Caco-2 (cell line): ENCODE data around the gene ARHGAP15. TPM values are rescaled to one million over a fixed set of nuclear protein-coding genes. Genes with fewer than 3 reads are reported as not detected.

Experiments
- BruUV-seq: library from RNA; stranded (reverse); fragments of 400-500 nt; replicated peaks from 2 replicates; lab custom pipeline; 2021; lab: Mats Ljungman, UMichigan
- CTCF ChIA-PET: fragments of 300-600 bp; sonication (Branson Sonifier 250); formaldehyde crosslinking; loops from one replicate; lab custom pipeline; 2022; ENCODE audit warnings: antibody characterized with exemption; lab: Charles Lee
- POLR2A ChIA-PET: fragments of 300-600 bp; sonication (Branson Sonifier 250); formaldehyde crosslinking; loops from one replicate; lab custom pipeline; 2022; ENCODE audit warnings: antibody characterized with exemption; lab: Charles Lee
- DNase-seq, 2 experiments: peaks; one replicate each; pipeline versions ENCODE4 v3.0.0 to v3.0.0-alpha.2; 2020 to 2022
- H3K27me3 ChIP-seq: replicated peaks from 2 replicates; pipeline ENCODE4 v1.6.0; 2011; ENCODE audit warnings: low read length; ENCODE audit not compliant: control insufficient read depth, insufficient read depth
- H3K36me3 ChIP-seq: 2 replicates; pipeline ENCODE4 v1.5.1; 2011; ENCODE audit warnings: low read length; ENCODE audit not compliant: control insufficient read depth, insufficient read depth
- H3K4me1 ChIP-seq: fragments of 250-450 bp; sonication (Bioruptor Pico); 2 replicates; pipeline ENCODE4 v1.5.1; 2020; ENCODE audit warnings: mild to moderate bottlenecking
- H3K4me3 ChIP-seq: 2 replicates; pipeline ENCODE4 v1.5.1; 2011; ENCODE audit warnings: low read depth, mild to moderate bottlenecking, control low read depth, low read length
- H3K9me3 ChIP-seq: fragments of 250-450 bp; sonication (Bioruptor Pico); 2 replicates; pipeline ENCODE4 v1.5.1; 2020; ENCODE audit warnings: mild to moderate bottlenecking, moderate library complexity
- H3K27ac Mint-ChIP-seq: one replicate; pipeline ENCODE4 v1.8.0; 2022; ENCODE audit warnings: mixed read lengths; ENCODE audit not compliant: unreplicated experiment
- H3K27me3 Mint-ChIP-seq: one replicate; pipeline ENCODE4 v1.8.0; 2022; ENCODE audit warnings: mixed read lengths; ENCODE audit not compliant: insufficient read depth, unreplicated experiment
- H3K36me3 Mint-ChIP-seq: one replicate; pipeline ENCODE4 v1.8.0; 2022; ENCODE audit warnings: mild to moderate bottlenecking, mixed read lengths; ENCODE audit not compliant: insufficient read depth, unreplicated experiment
- H3K4me1 Mint-ChIP-seq: one replicate; pipeline ENCODE4 v1.8.0; 2022; ENCODE audit warnings: low read depth, mixed read lengths; ENCODE audit not compliant: unreplicated experiment
- H3K4me3 Mint-ChIP-seq: one replicate; pipeline ENCODE4 v1.8.0; 2022; ENCODE audit warnings: mild to moderate bottlenecking, moderate library complexity, mixed read lengths; ENCODE audit not compliant: unreplicated experiment
- H3K9me3 Mint-ChIP-seq: one replicate; pipeline ENCODE4 v1.8.0; 2022; ENCODE audit warnings: mixed read lengths; ENCODE audit not compliant: unreplicated experiment
- intact Hi-C: fragments of 100-400 bp; cut with micrococcal nuclease; formaldehyde crosslinking; loops from one replicate; pipeline ENCODE4 v1.10.0; 2022; ENCODE audit not compliant: unreplicated experiment
- total RNA-seq: library from RNA; stranded (reverse); gene quantifications from 2 replicates; pipeline ENCODE4 v1.2.3, GENCODE V29; 2022
- TF ChIP-seq, protein P1 (sequence below), 2 experiments: fragments of 200-600 bp in 1 of 2; IDR thresholded peaks; 1 replicate in 1 of 2; 2 replicates in 1 of 2; pipeline versions ENCODE4 v1.5.1 to v1.8.0; 2011 to 2022; ENCODE audit warnings: antibody characterized with exemption in 1 of 2, control low read depth in 1 of 2, inconsistent platforms in 1 of 2, low read depth in 1 of 2, low read length in 1 of 2, mild to moderate bottlenecking in 1 of 2, moderate library complexity in 1 of 2; ENCODE audit not compliant: insufficient read depth in 1 of 2, severe bottlenecking in 1 of 2, unreplicated experiment in 1 of 2

The ARHGAP15 gene
- total RNA-seq, 1 experiment from 2014 or later = not detected

DNA sequence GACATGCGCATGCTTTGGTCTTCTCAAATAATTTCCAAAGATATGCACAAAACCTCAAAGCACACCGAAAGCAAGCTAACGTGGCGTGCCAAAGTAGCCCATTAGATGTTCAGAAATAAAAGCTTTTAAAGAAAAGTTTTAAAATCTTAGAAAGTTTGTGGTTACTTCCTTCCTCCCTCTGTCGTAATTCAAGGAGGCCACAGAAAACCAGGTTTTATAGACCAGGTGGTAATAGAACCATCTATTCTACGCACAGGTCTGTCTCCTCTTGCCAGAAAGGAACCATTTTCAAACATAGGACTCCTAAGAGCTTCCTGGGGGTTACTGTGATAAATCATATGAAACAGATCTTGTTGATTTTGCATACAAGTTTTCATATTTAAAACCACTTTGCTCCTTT is 487.2 kb downstream of the ARHGAP15 start:
- intact Hi-C loops = no loop called here
- no peaks in the 10 kb centered on the region for H3K4me1 Mint-ChIP-seq

DNA sequence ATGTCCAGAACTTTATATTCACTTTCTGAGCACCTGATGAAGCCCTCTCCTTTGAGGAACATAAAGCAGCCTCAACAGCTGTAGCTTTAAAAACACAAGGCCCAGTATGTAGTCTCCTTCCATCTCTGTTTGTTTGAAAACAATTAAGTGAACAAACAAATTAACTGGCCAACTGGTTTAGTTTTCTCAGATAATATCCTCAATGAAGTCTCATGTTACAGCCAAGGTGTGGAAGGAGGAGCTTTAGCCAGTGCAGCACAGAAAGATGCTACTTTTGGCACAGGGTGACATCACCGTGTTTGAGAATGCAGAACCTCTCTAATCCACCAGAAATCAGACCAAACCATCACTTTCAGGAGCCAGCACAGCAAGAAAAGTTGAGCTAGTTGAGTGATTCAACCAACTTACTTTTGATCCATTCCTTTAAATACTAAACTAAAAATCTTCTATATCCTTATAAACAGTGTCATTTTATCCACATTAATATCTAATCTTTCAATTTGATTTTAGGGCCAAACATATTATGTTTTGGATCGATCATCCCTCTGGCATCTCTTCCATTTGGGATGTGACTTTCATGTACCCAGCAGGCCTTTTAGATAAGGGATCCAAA is 488.7 kb downstream of the ARHGAP15 start:
- no peaks in the 10 kb centered on the region for H3K4me1 Mint-ChIP-seq
- DNase-seq = no peak
- Histone ChIP-seq H3K36me3 (no peaks in the 10 kb centered on the region), H3K4me1 (no peaks in the 10 kb centered on the region), H3K9me3 (no peaks in the 10 kb centered on the region), H3K4me3 (no peak overlapping the region), H3K27me3 (no peaks in the 10 kb centered on the region)
- no peaks in the 10 kb centered on the region for H3K9me3 Mint-ChIP-seq
- ChIA-PET CTCF (no interaction called here), POLR2A (no interaction called here)
- TF ChIP-seq, protein P1, sequence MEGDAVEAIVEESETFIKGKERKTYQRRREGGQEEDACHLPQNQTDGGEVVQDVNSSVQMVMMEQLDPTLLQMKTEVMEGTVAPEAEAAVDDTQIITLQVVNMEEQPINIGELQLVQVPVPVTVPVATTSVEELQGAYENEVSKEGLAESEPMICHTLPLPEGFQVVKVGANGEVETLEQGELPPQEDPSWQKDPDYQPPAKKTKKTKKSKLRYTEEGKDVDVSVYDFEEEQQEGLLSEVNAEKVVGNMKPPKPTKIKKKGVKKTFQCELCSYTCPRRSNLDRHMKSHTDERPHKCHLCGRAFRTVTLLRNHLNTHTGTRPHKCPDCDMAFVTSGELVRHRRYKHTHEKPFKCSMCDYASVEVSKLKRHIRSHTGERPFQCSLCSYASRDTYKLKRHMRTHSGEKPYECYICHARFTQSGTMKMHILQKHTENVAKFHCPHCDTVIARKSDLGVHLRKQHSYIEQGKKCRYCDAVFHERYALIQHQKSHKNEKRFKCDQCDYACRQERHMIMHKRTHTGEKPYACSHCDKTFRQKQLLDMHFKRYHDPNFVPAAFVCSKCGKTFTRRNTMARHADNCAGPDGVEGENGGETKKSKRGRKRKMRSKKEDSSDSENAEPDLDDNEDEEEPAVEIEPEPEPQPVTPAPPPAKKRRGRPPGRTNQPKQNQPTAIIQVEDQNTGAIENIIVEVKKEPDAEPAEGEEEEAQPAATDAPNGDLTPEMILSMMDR (IDR thresholded peaks at IDR 0.05; ENCODE audit: insufficient read depth in 1 of 2, low read depth in 1 of 2, low read length in 1 of 2, severe bottlenecking in 1 of 2, unreplicated experiment in 1 of 2) = no peak
- H3K36me3 Mint-ChIP-seq = no peaks in the 10 kb centered on the region
- BruUV-seq = no TSS peak
- H3K4me3 Mint-ChIP-seq = no peak overlapping the region
- intact Hi-C loops = no loop called here
- no peak overlapping the region for H3K27ac Mint-ChIP-seq
- peaks cover 14% of the 10 kb centered on the region for H3K27me3 Mint-ChIP-seq

More for the DNA sequence above, 487.2 kb downstream of the ARHGAP15 start:
- no TSS peak for BruUV-seq
- H3K9me3 Mint-ChIP-seq = no peaks in the 10 kb centered on the region
- H3K36me3 ChIP-seq = no peaks in the 10 kb centered on the region
- no peaks in the 10 kb centered on the region for H3K4me1 ChIP-seq
- ChIA-PET CTCF (no interaction called here), POLR2A (no interaction called here)
- H3K4me3 ChIP-seq = no peak overlapping the region
- H3K4me3 Mint-ChIP-seq = no peak overlapping the region
- H3K9me3 ChIP-seq = no peaks in the 10 kb centered on the region
- no peaks in the 10 kb centered on the region for H3K36me3 Mint-ChIP-seq
- DNase-seq = no peak
- TF ChIP-seq, protein P1 (IDR thresholded peaks at IDR 0.05; ENCODE audit: insufficient read depth in 1 of 2, low read depth in 1 of 2, low read length in 1 of 2, severe bottlenecking in 1 of 2, unreplicated experiment in 1 of 2) = no peak
- H3K27me3 ChIP-seq = no peaks in the 10 kb centered on the region
- H3K27ac Mint-ChIP-seq = no peak overlapping the region
- H3K27me3 Mint-ChIP-seq = peaks cover 9% of the 10 kb centered on the region

DNA sequence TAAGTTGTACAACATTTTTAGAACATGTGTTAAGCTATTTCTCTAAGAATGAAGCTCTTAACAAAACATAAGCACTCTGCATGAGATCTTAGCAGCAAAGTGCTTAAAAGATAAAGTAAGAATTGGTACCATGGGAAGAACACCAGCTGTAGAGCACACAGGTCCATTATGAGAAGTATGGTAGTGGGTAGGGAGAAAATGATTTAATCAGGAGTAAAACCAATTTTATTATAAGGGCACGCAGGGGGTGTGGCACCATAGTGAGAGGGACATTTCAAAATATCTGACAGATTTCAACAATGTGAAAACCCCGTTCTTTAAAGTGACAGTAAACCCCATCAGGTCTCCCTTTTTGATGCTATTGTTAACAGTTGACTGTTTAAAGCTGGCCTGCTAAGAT is 492.9 kb downstream of the ARHGAP15 start:
- no peaks in the 10 kb centered on the region for H3K4me1 Mint-ChIP-seq
- H3K27me3 ChIP-seq = no peaks in the 10 kb centered on the region
- H3K27ac Mint-ChIP-seq = no peak overlapping the region
- H3K9me3 Mint-ChIP-seq = no peaks in the 10 kb centered on the region
- TF ChIP-seq, protein P1 (IDR thresholded peaks at IDR 0.05; ENCODE audit: insufficient read depth in 1 of 2, low read depth in 1 of 2, low read length in 1 of 2, severe bottlenecking in 1 of 2, unreplicated experiment in 1 of 2) = no peak
- peaks cover 9% of the 10 kb centered on the region for H3K27me3 Mint-ChIP-seq
- no peak overlapping the region for H3K4me3 Mint-ChIP-seq
- H3K4me1 ChIP-seq = no peaks in the 10 kb centered on the region
- H3K36me3 ChIP-seq = no peaks in the 10 kb centered on the region
- H3K4me3 ChIP-seq = no peak overlapping the region
- ChIA-PET POLR2A (no interaction called here), CTCF (no interaction called here)
- intact Hi-C loops = no loop called here
- no peaks in the 10 kb centered on the region for H3K9me3 ChIP-seq
- DNase-seq = no peak
- H3K36me3 Mint-ChIP-seq = no peaks in the 10 kb centered on the region
- no TSS peak for BruUV-seq
